ENCODE results near the gene OR4K5. TPM values are rescaled to one million over a fixed set of nuclear protein-coding genes. Genes with fewer than 3 reads are reported as not detected.

Gene OR4K5
- total RNA-seq, 3 donors from 2014 or later (not counting 1 experiment from before 2014, with no cell fraction given), result not detected

DNA sequence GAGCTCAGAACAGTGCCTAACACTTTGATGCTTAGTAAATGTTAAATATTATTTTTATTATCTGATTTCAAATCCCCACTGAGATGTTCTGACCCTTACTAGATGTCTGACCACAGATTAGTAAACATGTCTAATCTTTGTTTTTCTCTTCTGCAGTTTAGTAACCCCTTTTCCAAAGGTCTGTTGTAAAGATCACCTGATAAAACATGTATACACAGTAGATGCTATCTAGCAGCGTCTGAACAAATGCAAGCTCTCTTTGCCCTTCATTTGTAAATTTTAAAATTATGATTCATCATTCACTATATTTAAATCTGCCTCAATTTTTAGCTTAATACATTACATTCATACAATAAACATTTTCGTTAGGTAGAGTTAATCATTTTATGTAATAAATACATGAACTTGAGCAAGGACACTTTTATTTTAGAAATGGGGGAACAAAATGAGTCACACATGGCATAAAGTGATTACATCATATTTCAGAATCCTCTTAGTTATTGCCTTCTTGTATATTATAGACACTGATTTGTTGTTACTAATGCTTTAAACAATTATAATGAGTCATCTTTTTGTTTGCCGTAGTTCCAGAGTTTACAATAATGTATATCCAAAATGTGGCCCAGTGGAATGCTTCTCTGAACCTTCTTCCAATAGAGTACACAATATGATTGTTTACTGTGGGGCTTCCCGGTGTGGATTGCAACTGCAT is 1.7 kb upstream of the OR4K5 start:
- TF ChIP-seq, protein P1, sequence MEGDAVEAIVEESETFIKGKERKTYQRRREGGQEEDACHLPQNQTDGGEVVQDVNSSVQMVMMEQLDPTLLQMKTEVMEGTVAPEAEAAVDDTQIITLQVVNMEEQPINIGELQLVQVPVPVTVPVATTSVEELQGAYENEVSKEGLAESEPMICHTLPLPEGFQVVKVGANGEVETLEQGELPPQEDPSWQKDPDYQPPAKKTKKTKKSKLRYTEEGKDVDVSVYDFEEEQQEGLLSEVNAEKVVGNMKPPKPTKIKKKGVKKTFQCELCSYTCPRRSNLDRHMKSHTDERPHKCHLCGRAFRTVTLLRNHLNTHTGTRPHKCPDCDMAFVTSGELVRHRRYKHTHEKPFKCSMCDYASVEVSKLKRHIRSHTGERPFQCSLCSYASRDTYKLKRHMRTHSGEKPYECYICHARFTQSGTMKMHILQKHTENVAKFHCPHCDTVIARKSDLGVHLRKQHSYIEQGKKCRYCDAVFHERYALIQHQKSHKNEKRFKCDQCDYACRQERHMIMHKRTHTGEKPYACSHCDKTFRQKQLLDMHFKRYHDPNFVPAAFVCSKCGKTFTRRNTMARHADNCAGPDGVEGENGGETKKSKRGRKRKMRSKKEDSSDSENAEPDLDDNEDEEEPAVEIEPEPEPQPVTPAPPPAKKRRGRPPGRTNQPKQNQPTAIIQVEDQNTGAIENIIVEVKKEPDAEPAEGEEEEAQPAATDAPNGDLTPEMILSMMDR (IDR thresholded peaks at IDR 0.05), result no peak
- Histone ChIP-seq H3K4me1 (ENCODE audit: control insufficient read depth, insufficient read depth, low read length) (no peaks in the 10 kb centered on the region), H3K36me3 (ENCODE audit: control insufficient read depth, insufficient read depth, low read length) (no peaks in the 10 kb centered on the region), H3K27me3 (ENCODE audit: control insufficient read depth, insufficient read depth, low read length) (no peaks in the 10 kb centered on the region), H3K27ac (ENCODE audit: low read length) (no peak overlapping the region), H3K4me3 (ENCODE audit: low read length) (no peak overlapping the region), H3K9me3 (ENCODE audit: control insufficient read depth, insufficient read depth, low read length) (no peaks in the 10 kb centered on the region)
- Mint-ChIP-seq H3K4me3 (no peak overlapping the region), H3K36me3 (no peaks in the 10 kb centered on the region), H3K27me3 (ENCODE audit: low read depth in 2 of 2) (no peaks in the 10 kb centered on the region), H3K4me1 (no peaks in the 10 kb centered on the region), H3K27ac (no peak overlapping the region), H3K9me3 (peaks cover 0 to 2% of the 10 kb centered on the region in 2 donors)
- intact Hi-C loops (cut with micrococcal nuclease), result no loop called here
- ATAC-seq (no peak), DNase-seq (no peak)
- 67% methylated on average over 3 of the region's 4 CpGs for WGBS (ENCODE audit: insufficient coverage)

DNA sequence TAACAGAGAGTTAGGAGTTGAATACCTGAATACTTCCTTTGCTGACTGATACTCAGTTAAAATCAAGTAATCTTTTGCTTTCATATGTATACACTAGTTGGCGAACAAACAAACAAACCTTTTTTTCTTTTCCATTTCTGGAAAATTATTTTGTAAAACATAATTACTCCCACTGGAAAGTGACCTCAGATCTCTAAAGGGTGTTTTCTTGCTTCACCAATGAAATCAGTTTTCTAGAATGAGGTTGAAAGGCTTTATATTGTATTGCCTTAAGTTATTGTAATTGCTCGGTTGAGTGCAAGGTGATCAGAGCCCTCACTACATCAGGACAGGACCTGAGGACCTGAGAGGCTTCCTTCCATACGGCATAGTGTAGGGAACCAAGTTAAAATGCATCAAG is 10.2 kb downstream of the OR4K5 start, which contains the start of gene OR4K1:
OR4K1 (plus strand) TSS at position 301 of the 400 bp plus-strand sequence. CDS start 4,750 bp downstream, outside the sequence.
- TF ChIP-seq, protein P1 (IDR thresholded peaks at IDR 0.05), result no peak
- Histone ChIP-seq H3K4me1 (ENCODE audit: control insufficient read depth, insufficient read depth, low read length) (no peaks in the 10 kb centered on the region), H3K27ac (ENCODE audit: low read length) (no peak within 1 kb of the TSS), H3K27me3 (ENCODE audit: control insufficient read depth, insufficient read depth, low read length) (no peaks in the 10 kb centered on the region), H3K4me3 (ENCODE audit: low read length) (no peak within 1 kb of the TSS), H3K9me3 (ENCODE audit: control insufficient read depth, insufficient read depth, low read length) (no peaks in the 10 kb centered on the region), H3K36me3 (ENCODE audit: control insufficient read depth, insufficient read depth, low read length) (no peaks in the 10 kb centered on the region)
- Mint-ChIP-seq H3K27me3 (ENCODE audit: low read depth in 2 of 2) (peaks cover 0 to 6% of the 10 kb centered on the region in 2 donors), H3K4me1 (no peaks in the 10 kb centered on the region), H3K4me3 (no peak within 1 kb of the TSS), H3K9me3 (peaks cover 3 to 10% of the 10 kb centered on the region in 2 donors), H3K36me3 (no peaks in the 10 kb centered on the region), H3K27ac (no peak within 1 kb of the TSS)
- intact Hi-C loops (cut with micrococcal nuclease), result no loop called here
- no peak for ATAC-seq
- WGBS (ENCODE audit: insufficient coverage), result 88% methylated on average over 1 of the region's 3 CpGs
- no peak for DNase-seq

DNA sequence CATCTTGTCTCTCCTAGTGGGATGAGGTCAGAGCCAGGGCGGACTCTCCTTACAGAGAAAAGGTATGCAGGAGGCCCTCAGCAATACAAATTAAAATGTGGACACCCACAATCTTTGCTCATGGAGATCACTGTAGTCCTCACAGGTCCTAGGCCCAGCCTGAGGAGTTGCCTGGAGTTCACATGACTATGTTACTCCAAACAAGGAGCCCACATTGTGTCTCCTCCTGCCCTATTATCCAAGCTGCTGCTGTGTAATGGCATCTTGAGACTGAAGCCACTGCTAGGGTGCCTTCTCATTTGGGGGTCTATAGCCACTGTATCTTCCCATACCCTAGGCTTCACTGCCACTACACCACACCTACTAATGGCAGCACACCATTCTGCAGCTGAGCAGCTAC is 21.3 kb downstream of the OR4K5 start:
- Mint-ChIP-seq H3K36me3 (no peaks in the 10 kb centered on the region), H3K27ac (no peak overlapping the region), H3K4me3 (no peak overlapping the region), H3K27me3 (ENCODE audit: low read depth in 2 of 2) (no peaks in the 10 kb centered on the region), H3K9me3 (peaks cover 5% of the 10 kb centered on the region in 2 donors), H3K4me1 (no peaks in the 10 kb centered on the region)
- ATAC-seq, result no peak
- H3K27ac ChIP-seq (ENCODE audit: low read length), result no peak overlapping the region
- H3K36me3 ChIP-seq (ENCODE audit: control insufficient read depth, insufficient read depth, low read length), result no peaks in the 10 kb centered on the region
- intact Hi-C loops (cut with micrococcal nuclease), result no loop called here
- DNase-seq, result no peak
- 94% methylated on average over 1 of the region's 1 CpG for WGBS (ENCODE audit: insufficient coverage)
- TF ChIP-seq, protein P1 (IDR thresholded peaks at IDR 0.05), result no peak
- no peak overlapping the region for H3K4me3 ChIP-seq (ENCODE audit: low read length)
- H3K4me1 ChIP-seq (ENCODE audit: control insufficient read depth, insufficient read depth, low read length), result no peaks in the 10 kb centered on the region
- peaks cover 4% of the 10 kb centered on the region for H3K9me3 ChIP-seq (ENCODE audit: control insufficient read depth, insufficient read depth, low read length)
- no peaks in the 10 kb centered on the region for H3K27me3 ChIP-seq (ENCODE audit: control insufficient read depth, insufficient read depth, low read length)

Measured in natural killer cell (primary cell).